Astrocyte of the cerebellum (primary cell): ENCODE measurements around the gene PRKN.
A peak's percentile ranks its signal among the peaks of the same experiment; 100 is the strongest.

Source experiments
- DNase-seq: peaks from one replicate; pipeline ENCODE4 v3.0.0-alpha.2; 2011; ENCODE audit warnings: low read depth
- H3K4me3 ChIP-seq: 2 replicates; pipeline ENCODE4 v1.5.1; 2011; ENCODE audit warnings: mild to moderate bottlenecking, low read depth, low read length, moderate library complexity
- in situ Hi-C: cut with HindIII; loops from 2 replicates; pipeline ENCODE4 v1.10.0; 2017; ENCODE audit warnings: low sequenced_read_pairs
- TF ChIP-seq, protein P1 (sequence below): IDR thresholded peaks from 2 replicates; pipeline ENCODE4 v1.5.1; 2012; ENCODE audit warnings: low read length, low read depth, moderate library complexity, mild to moderate bottlenecking; ENCODE audit errors: missing control alignments

The PRKN gene

DNA sequence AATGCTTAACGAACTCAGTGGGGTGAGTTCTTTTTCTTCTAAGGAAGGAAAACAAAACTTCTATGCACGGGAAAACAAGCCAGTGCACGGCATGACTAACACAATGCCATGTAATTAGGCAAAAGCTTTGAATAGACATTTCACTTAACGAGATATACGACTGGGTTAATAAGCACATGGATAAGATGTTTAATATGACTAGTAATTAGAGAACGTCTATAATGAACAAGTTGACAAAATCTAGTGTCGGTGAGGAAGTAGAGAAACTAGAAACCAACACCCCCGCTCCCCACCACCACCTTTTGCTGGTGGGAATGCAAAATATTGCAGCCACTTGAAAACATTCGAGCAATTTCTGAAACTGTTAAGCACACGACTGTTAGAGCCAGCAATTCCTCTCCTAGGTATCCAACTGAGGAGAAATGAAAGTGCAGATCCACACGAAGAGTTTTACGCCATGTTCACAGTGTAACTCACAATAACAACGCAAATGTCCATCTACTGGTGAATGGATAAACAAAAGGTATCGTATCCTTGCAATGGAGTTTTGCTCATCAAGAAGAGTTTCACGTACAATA lies 808.8 kb downstream of the PRKN start:
- in situ Hi-C loops = no loop called here
- DNase-seq = no peak
- peak overlapping the region; percentile 5 for H3K4me3 ChIP-seq
- TF ChIP-seq, protein P1, sequence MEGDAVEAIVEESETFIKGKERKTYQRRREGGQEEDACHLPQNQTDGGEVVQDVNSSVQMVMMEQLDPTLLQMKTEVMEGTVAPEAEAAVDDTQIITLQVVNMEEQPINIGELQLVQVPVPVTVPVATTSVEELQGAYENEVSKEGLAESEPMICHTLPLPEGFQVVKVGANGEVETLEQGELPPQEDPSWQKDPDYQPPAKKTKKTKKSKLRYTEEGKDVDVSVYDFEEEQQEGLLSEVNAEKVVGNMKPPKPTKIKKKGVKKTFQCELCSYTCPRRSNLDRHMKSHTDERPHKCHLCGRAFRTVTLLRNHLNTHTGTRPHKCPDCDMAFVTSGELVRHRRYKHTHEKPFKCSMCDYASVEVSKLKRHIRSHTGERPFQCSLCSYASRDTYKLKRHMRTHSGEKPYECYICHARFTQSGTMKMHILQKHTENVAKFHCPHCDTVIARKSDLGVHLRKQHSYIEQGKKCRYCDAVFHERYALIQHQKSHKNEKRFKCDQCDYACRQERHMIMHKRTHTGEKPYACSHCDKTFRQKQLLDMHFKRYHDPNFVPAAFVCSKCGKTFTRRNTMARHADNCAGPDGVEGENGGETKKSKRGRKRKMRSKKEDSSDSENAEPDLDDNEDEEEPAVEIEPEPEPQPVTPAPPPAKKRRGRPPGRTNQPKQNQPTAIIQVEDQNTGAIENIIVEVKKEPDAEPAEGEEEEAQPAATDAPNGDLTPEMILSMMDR = no peak

DNA sequence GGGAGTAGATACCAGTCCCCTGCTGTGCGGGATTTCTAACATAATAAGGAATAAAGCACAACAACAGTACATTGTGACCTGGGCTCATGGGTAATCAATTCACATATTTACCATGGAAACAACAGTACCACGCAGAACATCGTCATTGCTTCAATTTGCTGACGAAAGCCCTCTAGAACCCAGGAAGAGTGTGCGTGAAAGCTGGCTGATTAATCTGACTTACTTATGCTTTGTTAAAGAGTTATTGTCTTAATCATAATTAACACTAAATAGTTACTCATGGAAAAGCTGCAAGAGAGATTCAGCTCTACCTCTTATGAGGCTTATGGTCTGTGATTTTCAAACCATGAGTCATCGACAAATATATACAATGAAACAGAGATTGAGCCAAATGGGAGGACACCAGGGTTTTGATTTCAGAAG lies 809.4 kb downstream of the PRKN start:
- in situ Hi-C loops = no loop called here
- TF ChIP-seq, protein P1 = no peak
- DNase-seq = peak; percentile 36
- H3K4me3 ChIP-seq = peak overlapping the region; percentile 5

DNA sequence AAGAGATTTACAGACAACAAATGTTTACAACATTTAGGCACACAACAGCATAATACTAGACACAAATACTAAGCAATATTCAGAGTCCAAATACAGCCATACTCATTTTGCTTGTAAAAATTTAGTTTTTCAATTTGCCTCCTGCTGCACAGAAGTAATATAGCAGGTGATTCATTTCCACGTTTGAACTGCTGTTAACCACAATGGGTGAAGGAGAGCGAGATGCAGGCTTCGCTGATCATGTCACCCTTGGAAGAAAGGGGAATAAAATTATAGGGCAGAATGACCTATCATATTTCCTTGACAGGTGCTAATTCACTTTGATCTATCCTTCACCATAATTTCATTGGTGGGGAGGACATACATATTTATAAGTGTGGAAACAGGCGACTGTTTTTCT lies 809.9 kb downstream of the PRKN start:
- TF ChIP-seq, protein P1 = peak; percentile 36
- DNase-seq = no peak
- H3K4me3 ChIP-seq = no peak overlapping the region
- in situ Hi-C loops = no loop called here

DNA sequence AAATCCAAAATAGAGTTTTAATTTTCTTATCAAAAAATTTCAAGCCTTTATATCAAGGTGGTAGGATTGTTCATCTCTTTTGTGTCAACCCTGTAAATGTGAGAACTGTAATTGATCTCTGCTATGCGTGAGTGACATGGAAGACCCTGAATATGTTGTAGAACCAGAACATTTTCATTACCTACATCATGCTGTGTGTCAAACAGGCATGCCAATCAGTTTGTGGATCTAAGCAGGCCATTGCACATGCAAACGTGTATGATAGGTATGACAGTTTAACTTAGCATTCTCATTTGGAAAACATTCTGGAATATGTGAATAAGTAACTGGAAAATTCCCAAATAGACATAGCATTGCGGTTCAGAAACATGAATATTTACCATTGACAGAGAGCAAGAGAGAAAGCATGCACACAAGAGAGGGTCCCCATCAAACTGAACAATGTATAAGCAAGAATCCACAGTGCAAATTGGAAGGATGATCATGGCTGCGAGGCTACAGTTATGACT lies 812.1 kb downstream of the PRKN start:
- DNase-seq = no peak

DNA sequence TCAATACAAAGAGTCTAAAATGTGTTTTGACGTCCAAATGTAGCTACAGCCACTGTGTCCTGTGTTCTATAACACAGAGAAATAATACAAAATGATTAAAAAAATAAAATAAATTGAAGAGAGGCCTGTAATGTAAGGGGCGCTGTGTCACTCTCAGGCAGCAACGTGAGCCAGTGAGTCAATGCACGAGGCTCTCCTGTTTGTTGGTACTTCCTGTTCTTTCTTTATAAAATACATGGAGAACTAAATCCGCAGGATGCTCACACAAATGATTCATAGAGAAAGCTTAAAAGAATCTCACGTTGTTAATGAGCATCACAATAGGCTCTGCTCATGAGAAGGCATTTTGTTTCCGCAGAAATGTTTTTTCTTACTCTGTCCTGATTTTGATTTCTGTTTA lies 818.7 kb downstream of the PRKN start:
- in situ Hi-C loops = no loop called here
- DNase-seq = no peak
- TF ChIP-seq, protein P1 = no peak
- no peak overlapping the region for H3K4me3 ChIP-seq

More for the DNA sequence above, 812.1 kb downstream of the PRKN start:
- TF ChIP-seq, protein P1 = no peak
- in situ Hi-C loops = no loop called here
- no peak overlapping the region for H3K4me3 ChIP-seq

DNA sequence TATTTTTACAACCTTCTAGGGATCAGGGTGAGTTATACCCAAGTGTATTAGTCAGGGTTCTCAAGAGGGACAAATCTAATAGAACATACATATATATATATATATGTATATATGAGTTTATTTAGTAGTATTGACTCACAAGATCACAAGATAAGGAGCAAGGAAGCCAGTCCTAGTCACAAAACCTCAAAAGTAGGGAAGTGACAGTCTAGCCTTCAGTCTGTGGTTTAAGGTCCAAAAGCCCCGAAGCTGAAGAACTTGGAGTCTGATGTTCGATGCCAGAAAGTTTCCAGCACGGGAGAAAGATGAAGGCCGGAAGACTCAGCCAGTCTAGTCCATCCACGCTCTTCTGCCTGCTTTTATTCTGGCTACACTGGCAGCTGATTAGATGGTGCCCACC lies 821.0 kb downstream of the PRKN start:
- TF ChIP-seq, protein P1 = no peak
- no peak for DNase-seq
- no peak overlapping the region for H3K4me3 ChIP-seq
- in situ Hi-C loops = no loop called here
